Panc1 (cell line): ENCODE results near the gene ACP2. TPM values are rescaled to one million over a fixed set of nuclear protein-coding genes. Genes with fewer than 3 reads are reported as not detected.

Experiments used
- ATAC-seq: fragments of 200-7000 bp; cut with Tn5 transposase; 2 replicates; pipeline ENCODE4 v1.9.1; 2020; ENCODE audit warnings: mild to moderate bottlenecking, moderate library complexity
- BruUV-seq: library from RNA; stranded (reverse); fragments of 400-500 nt; replicated peaks from 2 replicates; lab custom pipeline; 2021; lab: Mats Ljungman, UMichigan
- CTCF ChIA-PET: fragments of 300-600 bp; sonication (Branson Sonifier 250); formaldehyde crosslinking; loops from one replicate; lab custom pipeline; 2022; ENCODE audit warnings: antibody characterized with exemption; lab: Charles Lee
- POLR2A ChIA-PET: fragments of 300-600 bp; sonication (Branson Sonifier 250); formaldehyde crosslinking; loops from one replicate; lab custom pipeline; 2022; ENCODE audit warnings: antibody characterized with exemption; lab: Charles Lee
- DNase-seq: peaks from one replicate; pipeline ENCODE4 v3.0.0-alpha.2; 2010; ENCODE audit warnings: low read depth, low spot score
- H3K27ac ChIP-seq: 2 replicates; pipeline ENCODE4 v1.5.1; 2011; ENCODE audit warnings: mild to moderate bottlenecking, low read length, inconsistent platforms
- H3K27me3 ChIP-seq: fragments of 200-500 bp; sonication (Bioruptor generic); 2 replicates; pipeline ENCODE4 v1.6.0; 2014; ENCODE audit warnings: low read length, inconsistent platforms; ENCODE audit not compliant: control insufficient read depth, insufficient read depth
- H3K36me3 ChIP-seq: fragments of 200-500 bp; sonication (Bioruptor generic); 2 replicates; pipeline ENCODE4 v1.5.1; 2014; ENCODE audit warnings: inconsistent platforms, mild to moderate bottlenecking, low read length, moderate library complexity; ENCODE audit not compliant: control insufficient read depth, insufficient read depth
- H3K4me1 ChIP-seq: 2 replicates; pipeline ENCODE4 v1.5.1; 2011; ENCODE audit warnings: inconsistent platforms, mild to moderate bottlenecking, low read length, moderate library complexity; ENCODE audit not compliant: control insufficient read depth, insufficient read depth
- H3K4me3 ChIP-seq, 2 experiments: 2 replicates each; pipeline ENCODE4 v1.5.1; 2011 to 2012; ENCODE audit warnings: low read depth in 2 of 2, low read length in 2 of 2, mild to moderate bottlenecking in 2 of 2, inconsistent platforms in 1 of 2, moderate library complexity in 1 of 2
- H3K9me3 ChIP-seq: fragments of 200-500 bp; sonication (Bioruptor generic); 2 replicates; pipeline ENCODE4 v1.5.1; 2014; ENCODE audit warnings: low read depth, mild to moderate bottlenecking, inconsistent platforms, low read length, moderate library complexity; ENCODE audit not compliant: control insufficient read depth, insufficient read depth
- CTCF ChIP-seq: fragments of 450-650 bp; IDR thresholded peaks from 2 replicates; pipeline ENCODE4 v1.5.1; 2017; ENCODE audit warnings: mild to moderate bottlenecking
- POLR2AphosphoS5 ChIP-seq: IDR thresholded peaks from 2 replicates; pipeline ENCODE4 v1.6.1; 2012; ENCODE audit warnings: mild to moderate bottlenecking, low read depth, low read length, moderate library complexity
- REST ChIP-seq, 2 experiments: IDR thresholded peaks; 2 replicates each; pipeline ENCODE4 v1.6.1; 2011 to 2012; ENCODE audit warnings: low read depth in 2 of 2, control low read depth in 1 of 2, low read length in 1 of 2, mild to moderate bottlenecking in 1 of 2, moderate library complexity in 1 of 2; ENCODE audit not compliant: insufficient read depth in 1 of 2
- SIN3A ChIP-seq: IDR thresholded peaks from 2 replicates; pipeline ENCODE4 v1.6.1; 2012; ENCODE audit warnings: low read depth, mild to moderate bottlenecking, low read length, moderate library complexity, borderline replicate concordance; ENCODE audit not compliant: insufficient read depth
- TCF7L2 ChIP-seq: IDR thresholded peaks from 2 replicates; pipeline ENCODE4 v1.6.1; 2011; ENCODE audit warnings: mild to moderate bottlenecking, low read depth, low read length, inconsistent platforms
- in situ Hi-C: cut with HindIII; loops from 2 replicates; pipeline ENCODE4 v1.10.0; 2016; ENCODE audit warnings: low sequenced_read_pairs, low pct_unique_long_range_greater_than_20kb
- intact Hi-C: fragments of 100-400 bp; cut with micrococcal nuclease; formaldehyde crosslinking; loops from one replicate; pipeline ENCODE4 v1.10.0; 2022; ENCODE audit not compliant: unreplicated experiment
- total RNA-seq: library from RNA; stranded (reverse); gene quantifications from one replicate; pipeline ENCODE4 v1.2.1, GENCODE V29; 2021; ENCODE audit not compliant: unreplicated experiment

Gene ACP2
- total RNA-seq, 1 experiment from 2014 or later: 28.4 TPM

GRCh38 chr11:47220401-47220821, 28.2 kb downstream of the ACP2 start:
- Histone ChIP-seq H3K36me3 (peaks cover 4% of the 10 kb centered on the region; the same call in 1 of the 2 replicates), H3K9me3 (no peaks in the 10 kb centered on the region), H3K27ac (peak overlapping the region; percentile 31; the same call in 1 of the 2 replicates), H3K27me3 (no peaks in the 10 kb centered on the region), H3K4me3 (no peak overlapping the region), H3K4me1 (peaks cover 22% of the 10 kb centered on the region)
- DNase-seq: peak; percentile 76
- POLR2A ChIA-PET: interaction anchor here (0.6 to 0.8 kb wide), 2 partner anchors 46 to 50 kb away, joined by 4 to 5 read pairs; no protein-coding TSS in a partner anchor
- peak; percentile 46; the same call in 1 of the 2 replicates for ATAC-seq
- no TSS peak for BruUV-seq
- no peak for TF ChIP-seq POLR2AphosphoS5
- no peak for TF ChIP-seq SIN3A
- no peak for TF ChIP-seq CTCF
- no peak for TF ChIP-seq REST (IDR thresholded peaks at IDR 0.05; ENCODE audit: insufficient read depth in 1 of 2, low read depth in 2 of 2, low read length in 1 of 2)
- in situ Hi-C loops: no loop called here
- intact Hi-C loops: no loop called here
- CTCF ChIA-PET: interaction anchor here (0.6 to 0.9 kb wide), 2 partner anchors 14 to 300 kb away, joined by 3 to 5 read pairs; no protein-coding TSS in a partner anchor

- DNase-seq: no peak
These were observed 32.4 kb downstream of the ACP2 start for GRCh38 chr11:47216121-47216798.

More at GRCh38 chr11:47216121-47216798, 32.4 kb downstream of the ACP2 start:
- peak; percentile 55 for ATAC-seq
- H3K9me3 ChIP-seq: no peaks in the 10 kb centered on the region
- intact Hi-C loops (loop anchor here (1.0 kb wide), 1 partner anchor 29 kb away; no protein-coding TSS in a partner anchor), in situ Hi-C loops (no loop called here)
- H3K36me3 ChIP-seq: peaks cover 2% of the 10 kb centered on the region; the same call in 1 of the 2 replicates
- H3K27ac ChIP-seq: peak overlapping the region; percentile 95
- peaks cover 22% of the 10 kb centered on the region for H3K4me1 ChIP-seq
- H3K4me3 ChIP-seq: peak overlapping the region; percentile 83 to 97
- no peaks in the 10 kb centered on the region for H3K27me3 ChIP-seq
- CTCF ChIA-PET: interaction anchor here (0.6 to 0.8 kb wide), 2 partner anchors 139 to 747 kb away, joined by 3 to 4 read pairs; no protein-coding TSS in a partner anchor
- no peak for TF ChIP-seq REST (IDR thresholded peaks at IDR 0.05; ENCODE audit: insufficient read depth in 1 of 2, low read depth in 2 of 2, low read length in 1 of 2)
- TF ChIP-seq TCF7L2: no peak
- TF ChIP-seq POLR2AphosphoS5: no peak
- no peak for TF ChIP-seq SIN3A
- TF ChIP-seq CTCF: no peak
- POLR2A ChIA-PET: no interaction called here
- TSS peak; percentile 58 for BruUV-seq
